MCF 10A (cell line): ENCODE results near the gene WDR88. TPM values are rescaled to one million over a fixed set of nuclear protein-coding genes. Genes with fewer than 3 reads are reported as not detected.

ENCODE experiments used
- BruUV-seq: library from RNA; stranded (reverse); fragments of 400-500 nt; replicated peaks from 2 replicates; lab custom pipeline; 2021; lab: Mats Ljungman, UMichigan
- CTCF ChIA-PET: fragments of 300-600 bp; sonication (Branson Sonifier 250); formaldehyde crosslinking; extraction: SDS; loops from one replicate; lab custom pipeline; 2021; ENCODE audit warnings: antibody characterized with exemption, inconsistent platforms; lab: Yijun Ruan, JAX
- POLR2A ChIA-PET: fragments of 300-600, 350-650 bp; sonication (Branson Sonifier 250); formaldehyde crosslinking; extraction: SDS; loops from one replicate; lab custom pipeline; 2020; ENCODE audit warnings: antibody characterized with exemption, inconsistent platforms; lab: Yijun Ruan, JAX
- DNase-seq: peaks from one replicate; pipeline ENCODE4 v3.0.0-alpha.2; 2018; ENCODE audit not compliant: unreplicated experiment
- H3K27ac Mint-ChIP-seq: one replicate; pipeline ENCODE4 v1.8.0; 2022; ENCODE audit warnings: mild to moderate bottlenecking, low read depth, mixed read lengths; ENCODE audit not compliant: unreplicated experiment
- H3K27me3 Mint-ChIP-seq: one replicate; pipeline ENCODE4 v1.8.0; 2022; ENCODE audit warnings: mixed read lengths; ENCODE audit not compliant: insufficient read depth, unreplicated experiment
- H3K36me3 Mint-ChIP-seq: one replicate; pipeline ENCODE4 v1.8.0; 2022; ENCODE audit warnings: mild to moderate bottlenecking, moderate library complexity, mixed read lengths; ENCODE audit not compliant: insufficient read depth, unreplicated experiment
- H3K4me1 Mint-ChIP-seq: one replicate; pipeline ENCODE4 v1.8.0; 2022; ENCODE audit warnings: mixed read lengths; ENCODE audit not compliant: insufficient read depth, unreplicated experiment
- H3K4me3 Mint-ChIP-seq: one replicate; pipeline ENCODE4 v1.8.0; 2022; ENCODE audit warnings: mild to moderate bottlenecking, moderate library complexity, mixed read lengths; ENCODE audit not compliant: unreplicated experiment
- H3K9me3 Mint-ChIP-seq: one replicate; pipeline ENCODE4 v1.8.0; 2022; ENCODE audit warnings: mixed read lengths; ENCODE audit not compliant: unreplicated experiment
- CTCF ChIP-seq: fragments of 200-600 bp; IDR thresholded peaks from one replicate; pipeline ENCODE4 v1.8.0; 2022; ENCODE audit warnings: antibody characterized with exemption, mild to moderate bottlenecking; ENCODE audit not compliant: unreplicated experiment
- intact Hi-C: fragments of 100-400 bp; cut with micrococcal nuclease; formaldehyde crosslinking; loops from 2 replicates; pipeline ENCODE4 v1.14.1; 2022
- total RNA-seq: library from RNA; stranded (reverse); gene quantifications from 2 replicates; pipeline ENCODE4 v1.2.3, GENCODE V29; 2022

Gene WDR88
- total RNA-seq, 1 experiment from 2014 or later = not detected

DNA sequence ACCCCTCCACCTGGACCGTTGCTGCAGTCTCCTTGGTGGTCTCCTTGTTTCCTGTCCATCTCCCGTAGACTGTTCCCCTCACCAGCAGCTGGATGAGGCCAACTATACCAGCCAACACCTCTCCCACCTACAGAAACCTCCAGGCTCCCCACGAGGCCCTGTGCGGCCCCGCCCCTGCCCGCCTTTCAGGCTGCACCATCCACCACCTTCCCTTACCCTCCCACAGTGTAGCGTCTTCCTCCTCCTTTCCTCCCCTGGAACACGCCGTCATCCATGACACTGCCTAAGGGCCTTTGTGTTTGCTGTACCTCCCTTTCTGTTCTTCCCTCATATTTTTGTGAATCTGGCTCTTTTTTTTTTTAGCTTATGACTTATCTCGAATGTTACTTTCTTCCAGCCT lies 23.8 kb upstream of the WDR88 start:
- BruUV-seq = no TSS peak
- H3K4me3 Mint-ChIP-seq = no peak overlapping the region
- ChIA-PET CTCF (interaction anchor here (0.6 to 2.9 kb wide), 5 partner anchors 9 to 135 kb away, joined by 3 to 8 read pairs (median 4); no protein-coding TSS in a partner anchor), POLR2A (no interaction called here)
- intact Hi-C loops = no loop called here
- H3K9me3 Mint-ChIP-seq = no peaks in the 10 kb centered on the region
- no peak for TF ChIP-seq CTCF
- no peaks in the 10 kb centered on the region for H3K4me1 Mint-ChIP-seq
- no peaks in the 10 kb centered on the region for H3K27me3 Mint-ChIP-seq
- peaks cover 80% of the 10 kb centered on the region for H3K36me3 Mint-ChIP-seq
- no peak for DNase-seq
- no peak overlapping the region for H3K27ac Mint-ChIP-seq

DNA sequence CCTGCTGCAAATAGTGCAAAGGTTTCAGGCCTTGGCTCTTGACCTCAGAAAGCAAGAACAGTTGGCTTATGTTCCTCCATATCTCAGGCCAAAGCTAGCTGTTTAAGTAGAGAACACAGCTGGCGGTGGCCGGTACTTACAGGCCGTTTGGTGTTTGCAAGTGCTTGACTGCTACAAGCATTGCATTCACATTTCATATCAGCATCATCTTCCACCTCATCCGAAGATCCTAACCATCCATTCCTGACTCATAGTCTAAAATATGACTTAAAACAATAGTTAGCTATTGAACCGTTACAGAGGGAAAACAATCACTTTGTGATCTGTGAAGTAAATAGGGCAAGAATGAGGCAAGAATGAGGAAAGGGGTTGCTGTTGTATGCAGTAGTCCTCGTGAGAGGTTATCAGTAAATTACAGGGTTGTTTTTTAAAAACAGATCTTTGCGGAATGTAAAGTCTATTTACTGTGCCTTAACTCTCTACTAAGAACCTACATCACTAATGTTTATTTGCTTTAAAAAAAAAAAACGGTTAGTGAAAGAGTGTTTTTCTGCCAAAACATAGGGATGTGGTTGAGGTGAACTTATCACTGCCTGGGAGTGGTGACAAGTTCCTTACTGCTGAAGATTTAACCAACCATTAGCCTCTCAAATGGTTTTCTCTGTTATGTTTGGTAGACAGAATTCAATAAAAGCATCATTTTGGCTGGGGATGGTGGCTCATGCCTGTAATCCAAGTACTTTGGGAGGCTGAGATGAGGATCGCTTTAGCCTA lies 21.6 kb upstream of the WDR88 start:
- CTCF ChIA-PET = interaction anchor here (0.7 to 2.9 kb wide), 3 partner anchors 8 to 114 kb away, joined by 3 to 10 read pairs (median 8); no protein-coding TSS in a partner anchor
- Mint-ChIP-seq H3K9me3 (no peaks in the 10 kb centered on the region), H3K36me3 (peaks cover 77% of the 10 kb centered on the region), H3K4me1 (no peaks in the 10 kb centered on the region), H3K4me3 (no peak overlapping the region), H3K27me3 (no peaks in the 10 kb centered on the region), H3K27ac (no peak overlapping the region)
- POLR2A ChIA-PET = no interaction called here
- intact Hi-C loops = no loop called here
- BruUV-seq = no TSS peak
- TF ChIP-seq CTCF = no peak
- no peak for DNase-seq

DNA sequence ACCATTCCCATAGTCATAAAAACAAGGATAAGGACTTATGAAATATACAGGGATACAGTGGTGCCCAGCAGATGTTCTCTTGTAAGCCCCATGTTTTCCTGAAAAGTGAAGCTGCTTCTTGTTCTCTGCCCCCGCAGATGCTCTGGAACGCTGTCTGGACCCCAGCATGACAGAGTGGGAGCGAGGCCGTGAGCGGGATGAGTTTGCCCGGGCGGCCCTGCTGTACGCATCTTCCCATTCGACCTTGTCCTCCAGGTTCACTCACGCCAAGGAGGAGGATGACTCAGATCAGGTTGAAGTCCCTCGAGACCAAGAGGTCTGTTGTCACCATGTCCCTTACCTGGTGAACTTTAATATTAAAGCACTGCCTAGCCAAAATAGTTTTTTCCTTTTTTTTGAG lies 20.3 kb upstream of the WDR88 start:
- DNase-seq = no peak
- ChIA-PET POLR2A (no interaction called here), CTCF (interaction anchor here (1.0 kb wide), 1 partner anchor 11 kb away, joined by 4 read pairs; no protein-coding TSS in a partner anchor)
- TF ChIP-seq CTCF = no peak
- Mint-ChIP-seq H3K27ac (no peak overlapping the region), H3K4me3 (no peak overlapping the region), H3K4me1 (no peaks in the 10 kb centered on the region), H3K27me3 (no peaks in the 10 kb centered on the region), H3K36me3 (peaks cover 83% of the 10 kb centered on the region), H3K9me3 (no peaks in the 10 kb centered on the region)
- intact Hi-C loops = no loop called here
- BruUV-seq = no TSS peak

- no peak for DNase-seq
- intact Hi-C loops = no loop called here
- H3K4me3 Mint-ChIP-seq = no peak overlapping the region
- no peaks in the 10 kb centered on the region for H3K9me3 Mint-ChIP-seq
- no peak overlapping the region for H3K27ac Mint-ChIP-seq
- TF ChIP-seq CTCF = no peak
- peaks cover 83% of the 10 kb centered on the region for H3K36me3 Mint-ChIP-seq
- no TSS peak for BruUV-seq
- ChIA-PET CTCF (interaction anchor here (0.6 to 2.7 kb wide), 5 partner anchors 11 to 298 kb away, joined by 3 to 19 read pairs (median 5); no protein-coding TSS in a partner anchor), POLR2A (interaction anchor here (0.6 kb wide), 1 partner anchor 151 kb away, joined by 3 read pairs; no protein-coding TSS in a partner anchor)
- no peaks in the 10 kb centered on the region for H3K4me1 Mint-ChIP-seq
- no peaks in the 10 kb centered on the region for H3K27me3 Mint-ChIP-seq
These were observed 17.6 kb upstream of the WDR88 start for GRCh38 chr19:33114312-33114711.
